ENCODE results near the gene FARP2.

DNA sequence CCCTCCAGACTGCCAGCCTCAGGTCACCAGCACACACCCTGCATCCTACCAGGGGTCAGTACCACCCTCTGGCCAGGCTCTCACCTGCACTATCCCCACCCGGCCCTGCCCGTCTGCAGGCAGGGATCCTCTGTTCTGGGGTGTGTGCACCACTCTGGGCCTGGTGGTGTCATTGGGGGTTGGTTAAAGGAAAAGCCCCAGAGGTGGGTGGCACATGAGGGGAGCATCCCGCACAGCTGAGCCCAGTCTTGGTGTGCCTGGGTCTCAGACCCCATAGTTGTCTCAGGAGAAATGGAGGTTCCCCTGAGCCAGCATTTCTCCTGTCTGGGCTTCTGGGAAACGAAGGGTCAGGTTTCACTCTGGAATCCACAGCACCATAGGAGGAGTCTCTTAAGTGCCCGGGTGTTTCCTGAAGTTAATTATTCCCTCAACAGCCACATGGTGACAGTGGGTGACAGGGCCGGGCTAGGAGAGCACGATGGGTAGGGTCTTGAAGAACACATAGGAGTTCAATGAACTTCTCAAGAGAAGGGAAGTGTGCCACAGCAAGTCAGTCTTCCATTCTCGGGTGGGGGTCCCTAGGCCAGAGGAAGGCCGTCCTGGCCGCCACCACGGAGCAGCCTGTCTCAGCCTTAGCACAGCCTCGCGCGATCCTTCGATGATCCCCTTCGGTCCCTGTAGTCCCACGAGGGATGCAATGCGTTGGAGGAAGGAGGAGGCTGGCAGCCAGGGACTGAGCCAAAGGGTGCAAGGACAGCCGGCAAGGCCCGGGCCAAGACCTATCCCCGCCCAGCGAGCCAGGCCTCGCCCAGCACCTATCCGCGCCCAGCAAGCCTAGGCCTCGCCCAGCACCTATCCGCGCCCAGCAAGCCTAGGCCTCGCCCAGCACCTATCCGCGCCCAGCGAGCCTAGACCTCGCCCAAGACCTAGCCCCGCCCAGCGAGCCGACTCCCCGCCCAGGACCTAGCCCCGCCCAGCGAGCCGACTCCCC is 1.1 kb upstream of the FARP2 start:
- TF ChIP-seq TCF12 (IDR thresholded peaks at IDR 0.05) (no peak), EZH2phosphoT487 (IDR thresholded peaks at IDR 0.05; ENCODE audit: borderline replicate concordance, low read depth) (no peak), YY1 (IDR thresholded peaks at IDR 0.05; ENCODE audit: low read depth) (no peak), MEF2A (IDR thresholded peaks at IDR 0.05; ENCODE audit: borderline replicate concordance, low read depth) (no peak), POLR2AphosphoS5 (IDR thresholded peaks at IDR 0.05; ENCODE audit: low read depth, low read length) (no peak), SMC3 (IDR thresholded peaks at IDR 0.05; ENCODE audit: low read depth, low read length) (no peak)
- TF ChIP-seq, protein P1, sequence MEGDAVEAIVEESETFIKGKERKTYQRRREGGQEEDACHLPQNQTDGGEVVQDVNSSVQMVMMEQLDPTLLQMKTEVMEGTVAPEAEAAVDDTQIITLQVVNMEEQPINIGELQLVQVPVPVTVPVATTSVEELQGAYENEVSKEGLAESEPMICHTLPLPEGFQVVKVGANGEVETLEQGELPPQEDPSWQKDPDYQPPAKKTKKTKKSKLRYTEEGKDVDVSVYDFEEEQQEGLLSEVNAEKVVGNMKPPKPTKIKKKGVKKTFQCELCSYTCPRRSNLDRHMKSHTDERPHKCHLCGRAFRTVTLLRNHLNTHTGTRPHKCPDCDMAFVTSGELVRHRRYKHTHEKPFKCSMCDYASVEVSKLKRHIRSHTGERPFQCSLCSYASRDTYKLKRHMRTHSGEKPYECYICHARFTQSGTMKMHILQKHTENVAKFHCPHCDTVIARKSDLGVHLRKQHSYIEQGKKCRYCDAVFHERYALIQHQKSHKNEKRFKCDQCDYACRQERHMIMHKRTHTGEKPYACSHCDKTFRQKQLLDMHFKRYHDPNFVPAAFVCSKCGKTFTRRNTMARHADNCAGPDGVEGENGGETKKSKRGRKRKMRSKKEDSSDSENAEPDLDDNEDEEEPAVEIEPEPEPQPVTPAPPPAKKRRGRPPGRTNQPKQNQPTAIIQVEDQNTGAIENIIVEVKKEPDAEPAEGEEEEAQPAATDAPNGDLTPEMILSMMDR (IDR thresholded peaks at IDR 0.05), result no peak
